NCI-H526 treated with DMSO at 0.1 percent for 48 hours (cell line): ENCODE results near the gene ABCC9.

Experiments used
- DNase-seq: peaks from one replicate; lab custom pipeline; 2025; lab: John Stamatoyannopoulos, UW

The ABCC9 gene

DNA sequence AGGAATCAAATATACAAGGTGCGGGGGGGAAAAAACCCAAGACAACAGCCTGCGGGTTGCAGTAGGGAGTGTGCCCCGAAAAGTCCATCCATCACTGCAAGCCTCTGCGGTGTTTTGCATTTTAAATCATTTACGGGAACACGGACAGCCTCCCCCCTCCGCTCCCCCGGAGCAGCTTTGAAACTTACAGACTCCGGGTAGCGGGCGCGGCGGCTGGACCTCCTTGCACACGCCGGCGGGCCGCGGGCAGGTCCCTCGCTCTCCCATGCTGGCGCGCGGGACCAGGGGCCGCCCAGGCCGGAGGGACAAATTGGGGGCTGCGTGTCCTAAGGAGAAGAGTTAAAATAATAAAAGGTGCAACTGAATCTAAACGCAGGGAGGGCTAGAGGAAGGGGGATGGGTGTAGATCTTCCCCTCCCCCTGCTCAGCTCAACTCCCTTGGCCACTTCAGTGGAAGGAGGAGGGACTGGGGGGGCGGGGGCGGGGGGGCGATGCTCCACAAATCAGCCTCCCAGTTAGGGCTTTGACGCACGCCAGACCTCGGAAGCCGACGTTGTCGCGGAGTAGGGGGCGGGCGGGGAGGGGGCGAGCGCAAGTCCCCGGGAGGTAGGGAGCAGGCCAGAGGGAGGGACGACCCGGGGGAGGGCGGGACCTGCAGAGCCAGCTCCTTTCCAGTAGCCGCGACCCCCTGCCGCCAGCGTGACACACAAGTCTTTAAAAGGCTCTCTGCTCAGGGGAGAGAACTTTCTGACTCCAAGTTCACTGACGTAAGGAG lies 166.7 kb downstream of the ABCC9 start, which contains the start of gene KCNJ8:
TSS of gene KCNJ8 (minus strand) at position 349 of the 775 bp plus-strand sequence. CDS start 1,090 bp downstream, outside the sequence.
- DNase-seq, result no peak

DNA sequence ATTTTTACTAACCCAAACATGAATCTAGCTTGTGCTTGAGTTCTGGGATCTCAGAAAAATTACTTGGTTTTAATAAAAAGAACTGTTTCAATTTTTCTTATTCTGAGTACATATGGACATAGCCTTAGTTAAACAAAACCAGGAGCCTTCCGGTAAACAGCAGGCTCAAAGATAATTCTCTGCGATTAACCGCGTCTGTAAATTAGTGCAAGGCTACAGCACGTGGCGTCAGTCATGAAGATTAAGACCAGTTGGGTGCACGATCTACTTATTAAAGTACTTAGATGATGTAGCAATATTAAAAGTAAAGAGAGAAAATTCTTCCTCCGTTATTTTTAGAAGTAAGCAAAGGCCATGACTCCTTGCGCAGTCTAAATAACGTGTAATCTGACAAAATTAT lies 167.4 kb downstream of the ABCC9 start:
- no peak for DNase-seq

DNA sequence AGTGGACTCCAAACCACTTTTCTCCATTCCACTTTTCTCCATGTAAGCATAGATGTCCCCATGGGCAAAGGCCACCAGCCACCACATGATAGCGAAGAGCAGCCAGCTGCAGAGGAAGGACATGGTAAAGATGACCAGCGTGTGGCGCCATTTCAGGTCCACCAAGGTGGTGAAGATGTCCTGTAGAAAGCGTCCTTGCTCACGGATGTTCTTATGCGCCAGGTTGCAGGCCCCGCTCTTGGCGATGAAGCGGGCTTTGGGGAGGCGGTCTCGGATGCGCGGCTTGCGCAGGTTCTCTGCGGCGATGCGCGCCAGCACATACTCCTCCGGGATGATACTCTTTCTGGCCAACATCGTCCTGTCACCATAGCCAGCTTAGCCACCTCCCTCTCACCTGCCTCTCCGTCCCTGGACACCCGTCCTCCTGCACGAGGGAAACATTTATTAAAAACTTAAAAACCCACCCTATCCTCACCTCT lies 167.9 kb downstream of the ABCC9 start:
- DNase-seq, result no peak

DNA sequence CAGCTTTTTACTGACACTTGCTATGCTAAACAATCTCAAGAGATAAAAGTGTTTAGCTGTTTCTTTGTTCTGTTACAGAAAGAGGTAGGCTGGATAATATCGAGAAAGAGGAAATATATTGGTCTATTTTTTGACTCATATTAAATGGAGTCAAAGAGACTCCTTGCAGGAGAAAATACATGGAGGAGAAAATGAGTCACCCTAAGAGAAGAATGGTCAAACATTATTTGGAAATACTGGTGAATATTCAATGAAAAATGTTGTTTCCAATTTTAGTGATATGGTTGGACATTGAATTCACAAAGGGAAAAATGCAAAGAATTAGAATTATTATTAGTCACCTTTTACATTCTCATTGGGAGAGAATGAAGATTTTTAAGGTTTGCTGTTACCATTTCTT lies 169.9 kb downstream of the ABCC9 start:
- no peak for DNase-seq

DNA sequence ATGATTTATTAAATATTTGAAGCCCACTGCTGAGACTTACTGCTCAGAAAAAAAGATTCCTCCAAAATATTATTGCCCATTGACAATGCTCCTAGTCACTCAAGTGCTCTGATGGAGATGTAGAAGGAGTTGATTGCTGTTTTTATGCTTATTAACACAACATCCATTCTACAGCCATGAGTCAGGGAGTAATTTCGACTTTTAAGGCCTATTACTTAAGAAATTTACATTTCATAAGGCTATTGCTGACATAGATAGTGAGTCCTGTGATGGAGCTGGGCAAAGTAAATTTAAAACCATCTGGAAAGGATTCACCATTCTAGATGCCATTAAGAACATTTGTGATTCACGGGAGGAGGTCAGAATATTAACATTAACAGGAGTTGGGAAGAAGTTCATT lies 171.9 kb downstream of the ABCC9 start:
- DNase-seq, result no peak

DNA sequence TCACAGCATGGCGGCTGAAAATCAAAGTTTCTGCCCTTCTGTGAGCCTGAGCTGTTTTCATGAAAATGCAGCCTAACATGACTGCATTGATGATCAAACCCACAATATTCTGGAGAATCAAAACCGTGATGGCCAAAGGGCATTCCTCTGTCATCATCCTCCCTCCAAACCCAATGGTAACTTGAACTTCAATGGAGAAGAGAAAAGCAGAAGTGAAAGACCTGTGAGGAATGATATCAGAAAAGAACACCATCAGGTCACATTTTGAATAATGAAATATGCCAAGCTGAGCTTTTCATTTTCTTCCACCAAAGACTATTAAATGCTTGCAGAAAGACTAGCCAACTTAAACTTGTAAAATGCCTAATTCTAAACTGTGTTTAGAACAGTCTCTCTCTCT lies 174.8 kb downstream of the ABCC9 start:
- no peak for DNase-seq

GRCh38 chr12:21764950-21765349 lies 176.3 kb downstream of the ABCC9 start:
- DNase-seq, result no peak

- DNase-seq, result no peak
These were observed 177.2 kb downstream of the ABCC9 start for GRCh38 chr12:21764065-21764464.

DNA sequence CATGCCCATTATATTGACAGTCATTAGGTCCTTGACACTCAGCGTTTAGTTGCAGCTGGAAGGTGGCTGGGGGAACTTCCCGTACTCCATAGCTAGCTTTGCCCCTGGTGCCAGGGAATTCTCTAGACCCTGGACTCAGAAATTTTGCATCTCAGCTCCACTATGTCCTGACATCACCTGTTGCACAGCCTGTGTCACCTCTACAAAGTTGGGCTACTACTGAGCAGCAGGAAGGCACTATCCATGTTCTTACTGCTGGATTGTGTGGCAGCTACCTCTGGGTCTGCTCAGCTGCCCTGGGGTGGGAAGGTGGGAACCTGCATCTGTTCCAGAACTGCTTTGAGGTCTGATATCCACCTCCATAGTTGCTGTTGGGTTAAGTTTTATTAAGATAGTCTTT lies 177.7 kb downstream of the ABCC9 start:
- DNase-seq, result no peak

DNA sequence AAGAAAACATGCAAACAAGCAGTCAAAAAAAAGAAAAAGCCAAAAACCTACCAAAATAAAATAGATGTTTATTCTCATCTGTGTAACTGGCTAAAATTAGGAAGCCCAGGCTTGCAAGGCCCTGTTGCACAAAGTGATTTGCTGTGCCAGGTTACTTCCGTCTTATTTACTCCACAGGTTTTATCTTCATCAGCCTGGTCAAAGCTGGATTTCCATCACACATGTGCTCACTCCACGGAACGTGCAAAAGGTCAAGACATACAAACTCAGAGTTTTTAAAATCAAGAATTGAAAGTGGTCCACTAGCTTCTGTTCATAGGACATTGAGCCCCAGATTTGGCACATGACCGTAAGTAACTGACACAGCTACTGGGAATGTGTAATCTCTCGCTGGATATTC lies 181.5 kb downstream of the ABCC9 start:
- no peak for DNase-seq

DNA sequence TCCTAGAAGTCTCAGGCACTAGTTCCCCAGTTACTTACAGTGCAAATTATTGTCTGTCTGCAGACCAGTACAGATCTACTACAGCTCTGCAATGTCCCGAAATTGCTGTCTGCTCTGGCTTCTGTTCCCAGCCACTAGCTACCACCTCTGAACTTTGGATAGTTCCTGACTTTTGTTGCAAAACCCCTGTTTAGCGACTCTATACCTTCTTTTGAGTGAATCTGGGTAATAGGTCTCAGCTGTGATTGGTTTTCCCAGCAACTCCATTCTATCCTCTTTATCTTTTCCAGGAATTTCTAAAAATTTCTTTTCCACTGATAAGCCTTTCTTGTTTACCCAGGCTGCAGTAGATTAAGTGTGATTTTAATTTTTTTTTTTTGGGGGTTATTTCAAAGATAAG lies 183.5 kb downstream of the ABCC9 start:
- DNase-seq, result no peak

GRCh38 chr12:21756699-21757098 lies 184.5 kb downstream of the ABCC9 start:
- DNase-seq, result no peak

GRCh38 chr12:21751517-21751916 lies 189.7 kb downstream of the ABCC9 start:
- no peak for DNase-seq
